HG02763 (cell line): ENCODE measurements around the gene CRYGN.

Experiments
- ATAC-seq: cut with Tn5 transposase; IDR thresholded peaks from one replicate; pipeline ENCODE4 v1.9.1; 2021; ENCODE audit warnings: mild to moderate bottlenecking, moderate library complexity; ENCODE audit not compliant: unreplicated experiment

Gene CRYGN, protein sequence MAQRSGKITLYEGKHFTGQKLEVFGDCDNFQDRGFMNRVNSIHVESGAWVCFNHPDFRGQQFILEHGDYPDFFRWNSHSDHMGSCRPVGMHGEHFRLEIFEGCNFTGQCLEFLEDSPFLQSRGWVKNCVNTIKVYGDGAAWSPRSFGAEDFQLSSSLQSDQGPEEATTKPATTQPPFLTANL

DNA sequence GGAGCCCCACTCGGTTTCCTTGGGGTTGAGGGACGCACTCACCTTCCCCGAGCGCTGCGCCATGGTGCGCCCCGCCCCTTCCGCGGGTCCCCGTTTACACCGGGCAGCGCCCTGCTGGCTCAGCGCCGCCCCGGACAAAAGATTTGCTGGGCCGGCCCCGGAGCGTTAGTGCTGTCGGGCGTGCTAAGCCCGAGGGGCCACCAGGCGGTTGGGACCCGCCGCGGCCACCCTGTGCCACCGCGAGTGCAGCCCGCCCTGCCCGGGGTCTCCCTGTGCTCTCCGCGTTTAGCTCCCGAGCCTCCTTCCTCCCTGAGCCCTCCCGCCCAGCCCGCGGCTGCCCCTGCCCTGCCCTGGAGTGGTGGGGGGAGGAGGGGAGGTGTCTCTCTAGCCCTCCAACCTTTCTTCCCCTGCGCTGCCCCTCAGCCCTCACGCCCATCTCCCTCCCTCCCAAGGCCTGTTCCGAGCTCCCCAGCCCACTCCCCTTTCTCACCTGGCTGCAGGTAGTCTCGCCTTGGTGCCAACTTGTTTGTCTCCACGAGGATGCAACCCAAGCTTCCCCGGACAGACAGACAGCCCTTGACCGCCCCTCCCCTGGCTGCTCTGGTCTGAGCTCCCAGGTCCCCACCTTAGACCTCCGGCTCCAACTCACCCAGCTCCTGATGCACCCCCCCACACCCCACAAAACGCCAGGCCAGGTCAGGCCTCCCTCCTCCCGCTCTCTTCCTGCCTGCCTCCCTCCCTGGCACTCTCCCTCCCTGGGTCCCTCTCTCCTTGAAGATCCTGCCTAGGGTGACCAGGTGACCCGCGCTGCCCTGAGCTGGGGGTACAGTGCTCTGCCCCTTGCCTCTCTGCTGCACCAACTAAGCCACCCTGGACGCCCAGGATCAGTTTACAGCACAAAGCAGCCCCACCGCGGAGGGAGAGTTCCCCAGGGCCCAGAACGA is at the start of gene CRYGN:
Gene CRYGN (minus strand): TSS at position 287 of the 944 bp plus-strand sequence. CDS start 224 bp downstream, at position 63.
- ATAC-seq, result no peak

DNA sequence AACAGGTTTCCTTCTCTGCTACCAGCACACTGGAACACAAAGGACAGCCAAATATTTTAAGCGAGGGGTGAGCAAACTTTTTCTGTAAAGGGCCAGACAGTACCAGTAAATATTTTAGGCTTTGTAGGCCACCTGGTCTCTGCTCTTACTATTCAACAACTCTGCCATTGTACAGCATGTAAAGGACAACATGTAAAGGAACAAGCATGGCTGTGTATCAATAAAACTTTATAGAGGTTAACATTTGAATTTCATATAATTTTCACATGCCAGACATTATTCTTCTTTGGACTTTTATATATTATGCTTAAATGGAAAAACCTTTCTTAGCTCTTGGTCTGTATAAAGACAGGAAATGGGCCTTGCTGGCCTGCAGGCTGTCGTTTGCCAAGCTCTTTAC is 49.6 kb upstream of the CRYGN start:
- no peak for ATAC-seq

DNA sequence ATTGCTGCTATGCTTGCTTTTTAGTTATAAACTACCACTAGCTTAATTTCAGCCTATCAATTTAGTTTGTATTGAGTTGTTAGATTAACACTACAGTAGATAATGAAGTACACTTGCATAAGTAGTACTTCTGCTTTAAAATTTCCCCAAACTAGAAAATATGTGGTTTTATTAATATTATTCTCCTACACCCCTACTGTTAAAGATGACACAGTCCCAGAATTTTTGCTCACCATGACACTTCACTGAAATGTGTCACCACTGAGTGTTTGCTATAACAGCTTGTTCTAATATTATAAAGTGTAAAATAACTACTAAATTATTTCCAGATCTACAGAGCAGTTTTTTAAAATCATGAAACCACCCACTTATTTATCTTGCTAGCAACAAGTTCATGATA is 48.2 kb upstream of the CRYGN start:
- ATAC-seq, result no peak

DNA sequence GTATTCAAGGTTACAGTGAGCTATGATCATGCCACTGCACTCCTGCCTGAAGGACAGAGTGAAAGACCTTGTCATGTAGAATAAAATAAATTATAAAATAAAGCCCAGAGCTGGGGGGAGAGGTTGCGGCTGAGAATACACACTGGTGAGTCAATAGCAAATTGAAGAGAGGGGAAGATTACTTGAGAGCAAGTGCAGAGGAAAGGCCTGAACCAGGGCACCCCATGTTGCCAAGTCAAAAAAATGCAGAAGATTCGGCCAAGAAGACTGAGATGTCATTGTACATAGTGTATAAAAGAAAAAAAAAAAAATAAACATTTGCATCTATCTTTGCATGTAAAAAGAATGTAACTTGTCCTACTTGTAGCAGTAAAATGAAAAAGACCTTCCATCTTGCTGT is 47.3 kb upstream of the CRYGN start:
- no peak for ATAC-seq

DNA sequence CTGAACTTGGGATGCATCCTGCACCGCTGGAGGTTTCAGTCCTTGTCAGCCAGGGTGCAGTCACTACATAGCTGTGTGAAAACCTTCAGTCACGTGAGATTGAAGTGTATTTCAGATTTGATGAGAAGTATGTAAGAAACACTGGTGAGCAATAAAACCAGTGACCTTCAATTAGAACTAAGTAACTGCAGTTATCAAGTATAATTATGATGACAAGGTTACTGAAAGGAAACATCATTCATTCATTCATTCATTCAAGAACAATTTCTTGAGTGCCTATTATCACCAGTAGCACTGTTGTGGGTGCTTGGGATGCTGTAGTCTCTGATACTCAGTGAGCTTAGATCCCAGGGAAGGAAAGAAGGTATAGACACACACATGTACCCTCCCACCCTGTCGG is 46.1 kb upstream of the CRYGN start:
- ATAC-seq, result no peak

DNA sequence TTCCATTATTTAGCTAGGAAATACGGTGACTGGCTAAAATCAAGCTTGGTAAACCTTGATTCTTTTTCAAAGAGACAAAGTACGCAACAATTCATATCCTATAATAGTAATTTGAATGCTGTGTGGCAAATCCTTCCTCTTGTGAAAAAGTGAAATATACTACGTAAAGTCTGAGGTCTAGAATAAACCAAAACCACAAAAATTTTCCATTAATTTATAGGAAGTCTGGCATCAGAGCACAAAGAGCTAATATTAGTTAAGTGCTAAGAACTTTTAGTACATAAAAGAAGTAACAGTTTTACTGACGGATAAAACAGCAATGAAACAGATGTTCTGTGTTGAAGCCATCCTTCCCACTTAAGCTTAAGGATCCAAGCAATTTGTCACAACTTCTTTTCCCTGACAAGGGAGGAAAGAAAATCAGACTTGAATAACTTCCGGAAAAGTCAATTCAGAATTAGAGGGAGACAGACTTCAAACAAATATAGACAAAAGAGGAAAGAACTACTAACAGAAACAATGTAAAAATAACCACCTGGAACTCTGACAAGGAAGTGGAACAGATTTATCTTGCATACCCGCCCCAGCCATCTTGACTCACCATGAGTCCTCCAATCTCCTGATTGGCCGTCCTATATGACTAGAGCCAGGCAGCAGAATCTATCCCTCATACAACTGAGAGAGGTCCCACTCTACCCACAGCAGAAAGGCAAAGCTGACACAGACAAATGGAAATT is 45.2 kb upstream of the CRYGN start:
- ATAC-seq, result no peak

DNA sequence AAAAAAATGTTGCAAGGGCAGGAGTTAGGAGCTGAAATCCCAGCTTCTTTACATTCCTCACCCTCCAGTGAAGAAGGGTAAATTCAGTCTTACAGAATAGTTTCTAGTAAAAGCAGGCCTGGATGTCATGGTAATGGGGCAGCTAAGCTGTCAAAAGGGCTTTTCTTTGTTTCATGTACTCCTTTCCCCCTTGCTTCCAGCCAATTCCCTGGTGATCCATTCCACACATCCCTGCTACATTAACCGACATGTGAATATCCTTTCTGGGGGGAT is 43.7 kb upstream of the CRYGN start:
- ATAC-seq, result no peak

DNA sequence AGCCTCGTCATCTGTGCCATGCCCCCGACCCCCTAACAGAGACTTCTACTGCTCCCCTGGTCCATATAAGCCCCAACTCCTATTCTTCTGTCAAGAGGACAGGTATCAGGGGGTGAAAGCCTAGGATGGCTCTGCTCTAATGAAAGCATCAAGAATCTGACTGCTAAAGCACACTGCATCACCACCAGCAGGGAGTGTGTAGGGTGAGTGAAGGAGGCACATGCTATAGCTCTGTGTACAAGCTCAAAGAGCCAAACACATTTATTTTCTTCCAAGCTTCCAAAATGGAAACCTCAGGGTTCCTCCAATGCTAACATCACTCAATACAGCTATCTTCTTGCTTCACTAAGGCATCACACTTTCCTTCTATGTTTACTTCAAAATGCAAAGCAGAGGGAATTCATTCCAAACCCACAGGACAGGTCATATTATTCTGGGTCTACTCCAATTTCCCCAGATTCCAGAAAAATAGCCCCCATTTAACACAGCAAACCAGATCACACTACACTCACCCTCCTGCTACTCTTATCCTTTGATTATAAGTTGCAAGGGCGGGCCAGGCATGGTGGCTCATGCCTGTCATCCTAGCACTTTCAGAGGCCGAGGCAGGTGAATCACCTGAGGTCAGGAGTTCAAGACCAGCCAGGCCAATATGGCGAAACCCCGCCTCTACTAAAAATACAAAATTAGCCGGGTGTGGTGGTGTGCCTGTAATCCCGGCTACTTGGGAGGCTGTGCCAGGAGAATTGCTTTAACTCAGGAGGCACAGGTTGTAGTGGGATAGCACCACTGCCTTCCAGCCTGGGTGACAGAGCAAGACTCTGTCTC is 43.2 kb upstream of the CRYGN start:
- no peak for ATAC-seq

DNA sequence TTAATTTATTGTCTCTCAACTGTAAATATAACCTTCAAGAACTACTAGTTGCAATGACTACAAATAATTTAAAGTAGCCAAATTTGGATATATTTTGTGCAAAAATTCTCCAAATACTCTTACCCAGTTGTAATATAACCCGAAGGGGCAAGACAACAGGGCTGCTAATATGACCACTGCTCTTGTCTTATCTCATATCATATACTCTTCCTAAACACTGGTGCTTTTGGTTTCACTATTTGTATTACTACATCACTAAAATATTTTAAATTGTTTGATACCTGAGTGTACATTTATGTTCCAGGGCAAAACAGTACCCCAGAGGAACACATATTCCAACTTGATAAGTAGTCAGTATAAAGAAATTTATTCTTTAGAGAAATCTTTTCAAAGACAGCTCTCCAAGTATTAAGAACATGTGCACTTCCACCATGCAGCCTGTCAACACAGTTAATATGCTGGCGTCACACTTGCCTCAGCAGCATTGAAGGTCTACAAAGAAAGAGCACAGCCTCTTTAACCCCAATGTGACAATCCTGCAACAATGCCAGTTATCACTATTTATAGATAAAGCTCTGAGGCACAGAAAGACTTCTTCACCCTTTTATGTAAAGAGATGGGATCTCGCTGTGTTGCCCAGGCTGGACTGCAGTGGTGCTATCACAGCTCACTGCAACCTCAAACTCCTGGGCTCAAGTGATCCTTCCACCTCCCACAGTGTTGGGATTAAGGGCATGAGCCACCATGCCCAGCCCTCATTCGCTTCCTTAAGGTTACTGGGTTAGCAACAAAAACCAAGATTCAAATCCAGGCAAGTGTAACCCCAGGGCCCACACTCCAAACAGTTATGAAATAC is 41.9 kb upstream of the CRYGN start:
- no peak for ATAC-seq

DNA sequence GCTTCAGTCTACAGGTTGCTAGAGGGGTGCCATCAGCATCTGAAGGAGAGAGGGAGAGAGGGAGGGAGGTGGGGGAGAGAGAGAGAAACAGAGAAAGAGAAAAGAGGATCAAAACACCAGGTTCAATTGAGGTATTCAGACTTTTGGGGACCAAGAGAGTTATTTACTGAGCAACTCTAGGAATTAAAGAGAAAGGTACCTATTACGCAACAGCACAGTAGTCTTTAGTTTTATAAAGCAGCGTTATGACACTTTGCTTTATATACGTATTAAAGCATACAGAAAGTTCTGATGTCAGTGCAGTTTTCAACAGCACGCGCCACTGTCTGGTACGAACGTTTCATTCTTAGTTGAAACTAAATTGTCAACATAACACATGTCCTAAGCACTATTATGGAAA is 37.9 kb upstream of the CRYGN start:
- ATAC-seq, result no peak

DNA sequence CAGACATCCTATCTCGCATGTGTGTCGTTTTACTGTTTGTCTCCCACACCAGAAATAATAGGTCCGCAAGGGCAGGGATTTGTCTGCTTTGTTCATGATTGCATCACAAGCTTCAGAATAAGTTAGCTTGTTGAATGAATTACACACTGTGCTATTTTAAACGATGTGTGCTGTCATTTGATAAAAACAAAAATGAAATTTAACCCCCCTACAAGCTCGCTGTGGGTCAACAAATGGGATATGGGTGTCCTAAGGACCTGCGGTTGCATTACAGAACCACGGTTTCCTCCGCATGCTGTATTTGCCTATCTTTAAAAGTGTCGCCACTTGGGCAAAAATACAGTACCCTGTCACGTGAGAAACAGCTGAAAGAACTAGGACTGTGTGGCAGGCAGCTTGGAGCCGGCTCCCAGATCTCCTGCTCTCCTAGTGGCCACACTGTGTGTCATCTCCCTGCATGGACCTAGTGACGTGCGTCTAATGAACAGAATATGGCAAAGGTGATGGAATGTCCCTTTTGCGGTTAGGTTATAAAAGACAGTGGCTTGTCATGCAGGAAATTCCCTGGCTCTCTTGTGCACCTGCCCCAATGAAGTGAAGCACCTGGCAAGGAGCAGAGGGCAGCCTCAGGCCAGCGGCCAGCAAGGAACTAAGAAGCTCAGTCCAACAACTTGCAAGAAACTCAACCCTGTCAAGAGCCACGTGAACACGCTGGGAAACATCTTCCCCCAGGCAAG is 32.9 kb upstream of the CRYGN start:
- no peak for ATAC-seq

DNA sequence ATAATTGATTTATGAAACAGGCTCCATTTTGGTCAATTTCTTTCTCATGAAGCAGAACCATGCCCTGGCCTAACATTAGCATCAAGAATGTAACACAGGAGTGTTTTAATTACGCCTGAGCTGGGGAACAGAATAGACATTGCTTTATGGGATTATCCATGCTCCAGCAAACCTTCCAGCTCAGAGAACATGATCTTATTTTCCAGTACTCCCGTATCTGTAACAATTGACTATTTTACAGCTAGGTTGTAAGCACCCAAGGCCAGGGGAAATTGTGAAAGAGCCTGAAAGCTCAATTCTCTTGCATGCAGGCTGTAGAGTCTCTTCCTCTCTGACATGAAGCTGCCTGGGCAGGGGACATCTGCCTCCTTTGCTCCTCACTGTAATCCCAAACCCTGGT is 30.8 kb upstream of the CRYGN start:
- ATAC-seq, result no peak

DNA sequence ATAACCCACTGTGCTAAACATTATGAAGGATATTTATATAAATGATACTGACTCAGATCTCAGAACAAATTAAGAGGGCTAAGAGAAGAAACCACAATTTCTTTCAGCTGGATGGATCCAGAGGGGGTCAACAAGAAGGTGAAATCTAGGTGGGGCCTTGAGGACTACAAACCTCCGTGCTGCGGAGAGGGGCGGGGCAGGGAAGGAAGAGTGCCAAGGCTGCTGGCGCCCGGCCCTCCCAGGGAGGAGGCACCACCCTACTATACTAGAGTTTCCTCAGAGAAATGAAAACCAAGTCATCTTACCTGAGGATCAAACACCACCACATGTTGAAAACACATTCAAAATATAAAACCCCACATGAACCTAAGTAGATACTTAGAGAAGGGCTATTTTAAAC is 29.3 kb upstream of the CRYGN start:
- no peak for ATAC-seq

DNA sequence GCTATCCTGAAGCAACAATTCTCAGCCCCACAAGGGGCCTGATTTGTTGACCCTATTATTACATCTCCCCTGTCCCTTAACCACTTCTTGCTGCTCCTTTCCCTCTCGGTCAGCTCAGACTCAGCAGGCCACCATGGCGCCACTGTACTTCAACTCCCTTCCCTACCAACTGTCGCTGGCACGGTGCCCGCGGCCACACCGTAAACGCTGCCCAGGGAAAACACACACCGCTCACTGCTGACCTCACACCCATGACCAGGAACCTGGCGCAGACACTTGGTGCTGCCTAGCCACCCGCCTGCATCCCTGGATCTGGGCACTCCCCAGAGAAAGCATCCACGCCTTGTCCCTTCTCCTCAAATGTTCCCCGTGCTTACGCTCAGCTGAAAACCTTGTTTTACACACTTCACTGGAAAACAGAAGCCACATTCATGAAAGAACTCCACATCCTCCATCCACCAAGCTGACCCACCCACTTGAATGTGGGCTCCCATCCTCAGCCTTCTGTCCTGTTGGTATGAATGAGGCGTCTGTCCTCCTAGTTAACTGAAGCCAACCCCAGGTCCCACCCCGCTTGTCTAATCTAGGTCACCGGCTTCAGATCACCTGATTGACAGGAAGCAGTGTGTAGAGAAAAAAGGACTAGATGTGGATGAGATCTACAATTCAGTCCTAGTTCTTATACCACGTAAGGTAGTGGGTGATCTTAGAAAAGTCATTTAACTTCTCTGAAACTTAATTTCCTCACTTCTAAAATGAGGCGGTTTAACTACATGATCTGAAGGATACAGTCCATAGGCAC is 28.5 kb upstream of the CRYGN start:
- ATAC-seq, result no peak

DNA sequence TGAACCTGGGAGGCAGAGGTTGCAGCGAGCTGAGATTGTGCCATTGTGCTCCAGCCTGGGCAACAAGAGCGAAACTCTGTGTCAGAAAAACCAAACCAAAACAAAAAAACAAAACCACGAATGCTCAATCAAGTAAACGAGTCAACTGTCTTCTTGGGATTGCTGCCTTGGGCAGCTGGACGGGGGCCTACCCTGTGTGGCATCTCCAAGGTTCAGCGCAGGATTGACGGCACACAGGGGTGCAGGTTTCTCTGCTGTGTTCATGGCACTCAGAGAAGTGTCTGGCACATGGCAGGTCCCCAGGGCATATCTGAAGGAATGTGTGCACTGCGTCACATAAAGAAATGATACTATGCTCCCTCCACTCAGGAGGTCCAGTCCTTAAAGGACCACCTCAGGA is 25.2 kb upstream of the CRYGN start:
- no peak for ATAC-seq

DNA sequence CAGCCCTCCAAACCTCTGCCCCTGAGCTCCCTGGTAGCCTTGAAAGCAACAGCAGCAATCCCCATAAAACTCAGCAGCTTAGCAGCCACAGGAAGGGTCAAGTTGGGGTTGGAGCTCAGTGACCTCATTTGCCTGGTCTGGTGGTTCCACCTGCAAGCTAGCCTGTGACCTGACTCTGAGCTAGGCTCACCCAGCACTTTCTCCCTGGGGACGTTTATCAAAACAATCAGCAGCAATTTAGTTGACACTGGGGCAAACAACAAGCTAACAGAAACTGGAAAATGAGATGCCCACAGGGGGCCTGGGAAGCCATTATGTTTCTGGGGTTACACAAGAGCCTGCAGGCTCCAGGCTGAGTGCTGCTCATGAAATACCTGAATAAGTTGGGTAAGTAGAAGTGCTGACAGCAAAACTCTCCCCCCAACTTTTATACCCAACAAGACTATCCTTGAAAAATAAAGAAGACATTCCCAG is 22.4 kb upstream of the CRYGN start:
- no peak for ATAC-seq

DNA sequence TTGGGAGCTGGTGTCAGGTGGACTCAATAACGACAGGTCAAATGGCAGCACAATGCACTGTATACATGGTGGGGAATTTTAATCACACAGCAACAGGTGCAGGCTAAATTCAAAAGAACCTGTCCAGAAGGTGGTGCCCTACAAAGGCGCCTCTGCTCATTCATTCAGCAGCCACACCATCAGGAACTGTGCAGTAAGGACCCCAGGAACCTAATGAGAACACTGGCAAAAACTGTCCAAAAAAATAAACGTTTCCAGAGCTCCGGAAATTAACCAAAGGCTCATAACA is 21.9 kb upstream of the CRYGN start:
- ATAC-seq, result no peak

DNA sequence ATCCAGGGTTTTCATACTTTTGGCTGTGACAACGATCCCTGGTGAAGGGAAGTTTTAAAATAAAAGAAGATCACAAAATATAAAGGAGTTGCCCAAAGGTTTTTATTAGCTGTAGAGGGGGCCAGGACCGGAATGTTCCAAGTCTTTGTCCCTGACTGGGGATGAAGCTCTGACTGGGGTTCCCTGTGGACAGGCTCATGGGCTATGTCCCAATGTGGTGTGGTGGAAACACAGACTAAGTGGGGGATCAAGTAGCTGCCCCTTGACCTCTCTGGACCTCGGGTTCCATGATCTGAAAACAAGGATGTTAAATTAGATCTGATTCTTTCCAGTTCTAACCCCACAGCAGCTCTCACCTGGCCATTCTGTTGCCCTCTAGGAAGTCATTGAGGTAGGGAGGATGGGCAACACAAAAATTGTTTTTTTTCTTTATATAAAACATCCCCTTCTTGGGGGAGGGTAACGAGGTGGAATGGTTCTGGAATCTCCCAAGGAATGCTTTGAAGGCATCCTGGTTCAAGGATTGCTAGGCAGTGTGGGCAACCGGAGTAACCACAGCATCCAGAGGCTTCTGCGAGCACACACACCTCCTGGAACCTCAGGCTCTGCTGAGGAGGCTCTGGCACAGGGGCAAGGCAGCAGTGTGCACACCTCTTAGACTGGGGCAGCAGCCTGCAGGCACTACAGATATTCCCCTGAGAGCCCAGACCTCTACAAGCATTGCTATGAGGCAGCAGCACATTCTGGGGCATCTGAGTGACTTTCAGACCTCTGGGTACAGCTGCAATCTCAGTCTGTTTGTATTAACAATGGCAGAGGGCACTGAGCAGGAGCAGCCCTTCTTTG is 21.4 kb upstream of the CRYGN start:
- no peak for ATAC-seq
